ENCODE results near the gene RPL29.

Gene RPL29

GRCh38 chr3:51963951-51964451 is 31.7 kb downstream of the RPL29 start:
- ChIA-PET CTCF (no interaction called here), POLR2A (ENCODE audit: low non-redundant PET) (interaction anchor here (0.5 to 1.2 kb wide), 2 partner anchors 10 to 464 kb away, joined by 3 to 8 read pairs; partner anchors contain the start of gene ABHD14B)
- no peak for DNase-seq (ENCODE audit: low spot score)
- no peak overlapping the region for H3K27ac ChIP-seq
- TF ChIP-seq CTCF (conservative IDR thresholded peaks at IDR 0.05; ENCODE audit: low read depth) = no peak

GRCh38 chr3:51962854-51963530 is 32.7 kb downstream of the RPL29 start:
- no peak for TF ChIP-seq CTCF (conservative IDR thresholded peaks at IDR 0.05; ENCODE audit: low read depth)
- H3K27ac ChIP-seq = 0 out of 2 replicates have a peak overlapping the region, but pooled peaks have one; percentile 35
- no peak for DNase-seq (ENCODE audit: low spot score)
- POLR2A ChIA-PET (ENCODE audit: low non-redundant PET) = no interaction called here
- CTCF ChIA-PET = interaction anchor here (0.5 kb wide), 1 partner anchor 39 kb away, joined by 4 read pairs; no protein-coding TSS in a partner anchor

GRCh38 chr3:51961602-51962569 is 33.8 kb downstream of the RPL29 start:
- H3K27ac ChIP-seq = peak overlapping the region; percentile 35
- ChIA-PET CTCF (interaction anchor here (0.5 to 1.0 kb wide), 2 partner anchors 11 to 40 kb away, joined by 3 to 4 read pairs; no protein-coding TSS in a partner anchor), POLR2A (ENCODE audit: low non-redundant PET) (no interaction called here)
- TF ChIP-seq CTCF (conservative IDR thresholded peaks at IDR 0.05; ENCODE audit: low read depth) = no peak
- DNase-seq (ENCODE audit: low spot score) = no peak

GRCh38 chr3:51961011-51961410 is 34.7 kb downstream of the RPL29 start:
- ChIA-PET CTCF (interaction anchor here (1.0 kb wide), 1 partner anchor 12 kb away, joined by 3 read pairs; no protein-coding TSS in a partner anchor), POLR2A (ENCODE audit: low non-redundant PET) (no interaction called here)
- H3K27ac ChIP-seq = no peak overlapping the region; the same call in 1 of the 2 replicates
- no peak for DNase-seq (ENCODE audit: low spot score)
- no peak for TF ChIP-seq CTCF (conservative IDR thresholded peaks at IDR 0.05; ENCODE audit: low read depth)

- POLR2A ChIA-PET (ENCODE audit: low non-redundant PET) = no interaction called here
- CTCF ChIA-PET = interaction anchor here (1.0 kb wide), 1 partner anchor 13 kb away, joined by 3 read pairs; no protein-coding TSS in a partner anchor
- no peak overlapping the region for H3K27ac ChIP-seq
- no peak for TF ChIP-seq CTCF (conservative IDR thresholded peaks at IDR 0.05; ENCODE audit: low read depth)
- DNase-seq (ENCODE audit: low spot score) = no peak
Measured at GRCh38 chr3:51960386-51960785, 35.3 kb downstream of the RPL29 start.

DNA sequence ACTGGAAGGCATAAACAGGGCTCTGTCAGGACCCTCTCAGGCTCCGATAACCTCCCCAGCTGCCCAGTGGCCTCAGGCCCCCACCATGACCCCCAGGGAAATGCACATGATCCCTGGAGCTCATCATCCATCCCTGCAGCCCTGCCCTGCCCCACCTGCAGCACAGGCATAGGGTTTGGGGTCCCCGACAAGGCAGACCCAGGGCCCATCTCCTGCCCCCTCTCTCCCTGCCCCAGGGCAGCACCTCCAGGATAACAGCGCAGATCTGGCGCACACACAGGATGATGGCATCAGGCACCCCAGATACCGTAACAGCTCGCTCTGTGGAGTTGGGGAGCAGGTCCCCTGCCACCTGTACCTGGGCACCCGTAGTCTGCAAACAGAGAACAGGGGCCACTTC is 36.0 kb downstream of the RPL29 start:
- ChIA-PET POLR2A (ENCODE audit: low non-redundant PET) (no interaction called here), CTCF (no interaction called here)
- TF ChIP-seq CTCF (conservative IDR thresholded peaks at IDR 0.05; ENCODE audit: low read depth) = no peak
- H3K27ac ChIP-seq = peak overlapping the region; percentile 1; the same call in 1 of the 2 replicates
- no peak for DNase-seq (ENCODE audit: low spot score)
